HL-60/S4 treated with phorbol 12-myristate 13-acetate at 8.2 ng/mL for 4 days and 3 days (cell line): Measurements from ENCODE around the gene SCN8A.
"Not testable (repeated sequence)": the region's sequence is repeated elsewhere in the genome, so short reads cannot be mapped to it uniquely, and the experiment has no call there.

ENCODE experiments used
- in situ Hi-C: fragments of 300-500 bp; cut with MboI; formaldehyde crosslinking; loops from 2 replicates; pipeline ENCODE4 v1.15.0; 2022; ENCODE audit warnings: low sequenced_read_pairs

Gene SCN8A

DNA sequence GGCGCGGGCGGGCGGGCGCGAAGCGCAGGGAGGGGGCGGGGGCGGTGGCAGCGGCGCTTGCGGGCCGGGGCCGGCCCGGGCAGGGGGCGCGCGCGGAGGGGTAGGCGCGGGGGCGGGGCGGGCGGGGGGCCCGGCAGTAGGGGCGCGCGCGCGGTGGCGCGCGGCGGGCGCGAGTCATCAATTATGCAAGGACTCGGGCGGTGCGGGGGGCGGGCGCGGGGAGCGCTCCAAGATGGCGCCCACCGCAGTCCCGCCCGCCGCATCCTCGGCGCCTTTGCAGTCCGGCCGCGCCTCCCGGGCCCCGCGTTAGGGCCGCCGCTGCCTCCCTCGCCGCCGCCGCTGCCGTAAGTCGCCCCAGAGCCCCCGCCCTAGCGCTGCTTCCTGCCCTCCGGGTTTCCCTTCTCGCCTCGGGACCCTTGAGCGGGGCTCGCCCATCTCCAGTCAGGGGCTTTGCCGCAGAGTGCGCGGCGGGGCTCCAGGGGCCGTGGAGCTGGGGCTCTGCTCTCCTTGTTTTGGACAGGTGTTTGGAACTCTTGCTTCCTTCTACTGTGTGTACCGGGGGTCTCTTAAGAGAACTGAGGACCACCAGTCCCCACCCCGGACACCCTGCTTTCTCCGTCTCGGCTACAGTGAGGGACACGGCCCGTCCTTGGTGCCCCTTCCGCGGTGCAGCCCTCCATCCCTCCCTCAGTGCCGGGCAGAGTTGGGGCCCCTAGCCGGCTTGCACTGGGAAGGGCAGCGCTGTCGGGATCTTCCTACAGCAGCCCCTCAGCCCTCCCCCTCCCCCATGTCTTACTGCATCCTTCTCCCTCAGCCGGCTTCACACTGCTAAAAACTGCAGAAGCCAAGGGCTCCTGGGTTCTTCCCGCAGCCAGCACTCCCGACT is at the start of gene SCN8A:
Gene SCN8A, plus strand, starts transcription at position 218 of the 886 bp plus-strand sequence. CDS start 71,585 bp downstream, outside the sequence.
- in situ Hi-C loops = no loop called here

DNA sequence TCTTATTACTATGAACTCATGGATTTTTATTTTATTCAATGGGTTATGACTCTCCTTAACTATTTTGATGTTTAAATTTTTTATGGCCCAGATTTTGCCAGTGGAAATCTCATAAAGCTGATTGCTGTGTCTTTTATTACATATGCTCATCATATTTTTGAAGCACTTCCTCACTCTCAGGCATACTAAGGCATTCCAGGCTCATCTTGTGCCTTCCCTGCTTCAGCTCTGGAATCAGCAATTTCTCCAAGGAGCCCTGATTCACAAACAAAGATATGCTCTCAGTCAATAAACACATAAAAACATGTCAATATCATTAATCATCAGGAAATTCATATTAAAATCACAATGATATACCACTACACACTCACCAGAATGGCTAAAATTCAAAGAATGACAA is 44.9 kb upstream of the SCN8A start:
- in situ Hi-C loops = no loop called here

DNA sequence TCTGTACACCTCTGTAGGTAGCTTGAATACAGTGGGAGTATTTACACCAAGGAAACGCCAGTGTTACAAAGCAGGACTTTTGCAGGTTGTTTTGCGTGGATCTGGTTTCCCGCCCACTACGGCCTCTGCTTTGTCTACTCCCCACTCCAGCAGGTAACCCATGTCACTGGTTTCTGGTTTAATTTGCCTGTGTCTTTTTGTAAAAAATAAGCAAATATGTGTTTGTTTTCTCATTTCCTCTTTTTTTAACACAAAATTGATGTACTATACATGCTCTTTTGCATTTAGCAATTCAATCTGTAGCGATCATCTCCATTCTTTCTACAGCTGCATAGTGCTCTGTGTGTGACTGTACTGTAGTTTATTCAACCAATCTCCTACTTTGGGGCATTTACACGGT is 43.4 kb upstream of the SCN8A start:
- in situ Hi-C loops = no loop called here

DNA sequence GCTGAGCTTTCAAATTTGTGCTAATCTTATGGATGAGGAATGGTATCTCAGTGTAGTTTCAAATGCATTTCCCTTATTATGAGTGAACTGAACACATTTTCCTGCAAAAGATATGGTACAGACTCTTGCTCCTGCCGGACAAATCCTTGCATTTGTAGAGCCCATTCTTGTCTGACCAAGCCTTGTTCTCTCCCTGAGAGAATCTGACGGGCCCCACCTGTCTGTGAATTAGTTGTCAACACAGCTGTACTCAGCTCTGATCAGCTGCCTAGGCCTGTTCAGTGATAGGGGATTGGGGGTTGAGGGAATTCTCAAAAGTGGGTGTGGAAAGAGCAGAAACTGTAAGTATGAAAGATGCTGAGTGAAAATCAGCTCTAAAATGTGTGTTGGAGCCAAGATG is 42.8 kb upstream of the SCN8A start:
- in situ Hi-C loops = no loop called here

DNA sequence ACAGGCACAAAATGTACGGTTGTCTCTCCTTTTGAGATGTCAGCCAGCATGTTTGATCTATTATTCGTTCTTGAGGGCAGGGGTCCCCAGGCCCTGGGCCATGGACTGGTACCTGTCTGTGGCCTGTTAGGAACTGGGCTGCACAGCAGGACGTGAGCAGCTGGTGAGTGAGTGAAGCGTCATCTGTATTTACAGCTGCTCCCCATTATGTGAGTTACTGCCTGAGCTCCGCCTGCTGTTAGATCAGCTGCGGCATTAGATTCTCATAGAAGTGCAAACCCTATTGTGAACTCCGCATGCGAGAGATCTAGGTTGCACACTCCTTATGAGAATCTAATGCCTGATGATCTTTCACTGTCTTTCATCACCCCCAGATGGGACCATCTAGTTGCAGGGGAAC is 41.4 kb upstream of the SCN8A start:
- in situ Hi-C loops = no loop called here

DNA sequence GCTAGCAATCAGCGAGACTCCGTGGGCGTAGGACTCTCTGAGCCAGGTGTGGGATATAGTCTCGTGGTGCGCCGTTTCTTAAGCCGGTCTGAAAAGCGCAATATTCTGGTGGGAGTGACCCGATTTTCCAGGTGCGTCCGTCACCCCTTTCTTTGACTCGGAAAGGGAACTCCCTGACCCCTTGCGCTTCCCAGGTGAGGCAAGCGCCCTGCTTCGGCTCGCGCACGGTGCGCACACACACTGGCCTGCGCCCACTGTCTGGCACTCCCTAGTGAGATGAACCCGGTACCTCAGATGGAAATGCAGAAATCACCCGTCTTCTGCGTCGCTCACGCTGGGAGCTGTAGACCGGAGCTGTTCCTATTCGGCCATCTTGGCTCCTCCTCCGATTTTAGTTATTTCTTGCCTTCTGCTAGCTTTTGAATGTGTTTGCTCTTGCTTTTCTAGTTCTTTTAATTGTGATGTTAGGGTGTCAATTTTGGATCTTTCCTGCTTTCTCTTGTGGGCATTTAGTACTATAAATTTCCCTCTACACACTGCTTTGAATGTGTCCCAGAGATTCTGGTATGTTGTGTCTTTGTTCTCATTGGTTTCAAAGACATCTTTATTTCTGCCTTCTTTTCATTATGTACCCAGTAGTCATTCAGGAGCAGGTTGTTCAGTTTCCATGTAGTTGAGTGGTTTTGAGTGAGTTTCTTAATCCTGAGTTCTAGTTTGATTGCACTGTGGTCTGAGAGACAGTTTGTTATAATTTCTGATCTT is 22.6 kb upstream of the SCN8A start:
- in situ Hi-C loops = not testable (repeated sequence)

DNA sequence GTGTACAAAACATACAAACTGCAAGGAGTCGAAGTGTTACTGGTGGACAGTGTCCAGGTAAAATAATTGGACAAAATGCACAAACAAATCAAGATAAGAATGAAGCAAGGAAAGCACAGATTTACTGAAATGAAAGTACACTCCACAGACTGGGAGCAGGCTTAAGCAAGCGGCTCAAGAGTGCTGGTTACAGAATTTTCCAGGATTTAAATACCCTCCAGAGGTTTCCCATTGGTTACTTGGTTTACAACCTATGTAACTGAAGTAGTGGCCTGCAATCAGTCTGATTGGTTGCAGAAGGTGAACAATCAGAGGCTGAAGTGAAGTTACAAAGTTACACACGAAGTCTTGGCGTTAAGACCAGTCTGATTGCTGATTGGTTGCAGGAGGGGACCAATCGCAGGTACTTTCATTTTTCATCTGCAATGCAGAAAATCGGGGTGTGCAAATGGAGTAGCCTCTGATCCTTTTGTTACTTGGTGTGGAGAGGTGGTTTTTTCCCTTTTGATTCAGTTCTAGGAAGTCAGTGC is 11.6 kb upstream of the SCN8A start:
- in situ Hi-C loops = no loop called here

DNA sequence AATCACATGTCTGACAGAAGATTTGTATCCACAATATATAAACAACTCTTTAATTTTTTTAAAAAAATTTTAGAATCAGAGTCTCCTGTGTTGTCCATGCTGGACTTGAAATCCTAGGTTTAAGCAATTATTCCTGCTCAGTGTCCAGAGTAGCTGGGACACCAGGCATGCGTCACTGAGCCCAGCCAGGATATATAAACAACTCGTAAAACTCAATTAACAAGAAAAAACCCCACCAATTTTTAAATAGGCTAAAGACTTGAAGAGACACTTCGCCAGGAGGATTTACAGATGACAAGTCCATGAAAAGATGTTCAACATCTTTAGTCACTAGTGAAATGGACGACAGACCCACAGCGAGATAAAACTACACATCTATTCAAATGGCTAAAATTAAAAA is 2.0 kb upstream of the SCN8A start:
- in situ Hi-C loops = no loop called here

DNA sequence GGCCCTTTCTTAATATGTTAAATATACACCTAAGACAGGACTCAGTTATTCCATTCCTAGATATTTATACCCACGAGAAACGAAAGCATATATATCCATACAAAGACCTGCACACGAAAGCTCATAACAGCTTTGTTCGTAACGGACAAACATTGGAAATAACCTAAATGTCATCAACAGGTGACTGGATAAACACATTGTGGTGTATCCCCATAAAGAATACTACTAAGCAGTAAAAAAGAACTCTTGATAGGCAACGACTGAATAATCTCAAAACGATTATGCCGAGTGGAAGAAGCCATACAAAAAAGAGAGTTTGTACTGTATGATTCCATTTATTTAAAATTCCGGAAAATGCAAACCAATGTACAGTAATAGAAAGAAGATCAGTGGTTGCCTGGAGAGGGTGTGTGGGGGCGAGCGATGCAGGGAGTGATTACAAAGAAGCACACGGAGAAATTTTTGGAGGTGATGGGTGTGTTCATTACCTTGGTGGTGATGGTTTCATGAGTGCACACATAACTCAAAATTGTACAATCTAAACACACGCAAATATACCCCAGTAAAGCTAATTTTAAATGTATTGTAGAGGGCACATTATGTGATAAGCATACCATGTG is 1.4 kb upstream of the SCN8A start:
- in situ Hi-C loops = no loop called here

DNA sequence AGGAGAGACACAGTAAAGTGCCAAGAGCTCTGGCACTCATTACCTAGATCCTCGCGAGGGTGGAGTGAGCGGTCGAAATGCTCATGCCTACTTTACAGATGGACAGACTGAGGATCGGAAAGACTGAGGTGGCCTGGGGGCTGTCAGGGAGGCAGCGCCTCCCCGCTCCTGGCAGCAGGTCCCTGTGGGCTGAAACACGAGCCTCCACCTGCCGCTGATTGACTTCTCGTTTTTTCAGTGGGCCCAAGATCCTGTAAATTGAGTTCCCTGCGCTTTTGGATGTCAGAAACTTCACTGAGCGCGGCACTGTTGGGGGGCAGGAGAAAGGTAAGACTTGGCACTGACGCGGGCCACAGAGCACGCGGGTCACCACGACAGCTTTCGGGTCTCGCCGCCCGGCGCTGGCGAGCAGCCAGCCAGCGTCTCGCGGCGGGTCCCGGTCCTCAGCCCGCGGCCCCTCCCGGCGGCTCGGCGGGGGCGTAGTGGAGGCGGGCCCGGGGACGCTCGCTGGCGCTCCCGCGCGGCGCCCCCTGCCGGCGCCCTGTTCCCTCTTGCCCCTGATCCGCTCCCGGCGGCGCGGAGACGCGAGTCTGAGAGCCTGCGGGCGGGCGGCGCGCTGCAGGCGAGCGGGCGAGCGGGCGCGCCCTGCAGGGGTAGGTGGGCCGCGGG is 552 bp upstream of the SCN8A start:
- in situ Hi-C loops = no loop called here

DNA sequence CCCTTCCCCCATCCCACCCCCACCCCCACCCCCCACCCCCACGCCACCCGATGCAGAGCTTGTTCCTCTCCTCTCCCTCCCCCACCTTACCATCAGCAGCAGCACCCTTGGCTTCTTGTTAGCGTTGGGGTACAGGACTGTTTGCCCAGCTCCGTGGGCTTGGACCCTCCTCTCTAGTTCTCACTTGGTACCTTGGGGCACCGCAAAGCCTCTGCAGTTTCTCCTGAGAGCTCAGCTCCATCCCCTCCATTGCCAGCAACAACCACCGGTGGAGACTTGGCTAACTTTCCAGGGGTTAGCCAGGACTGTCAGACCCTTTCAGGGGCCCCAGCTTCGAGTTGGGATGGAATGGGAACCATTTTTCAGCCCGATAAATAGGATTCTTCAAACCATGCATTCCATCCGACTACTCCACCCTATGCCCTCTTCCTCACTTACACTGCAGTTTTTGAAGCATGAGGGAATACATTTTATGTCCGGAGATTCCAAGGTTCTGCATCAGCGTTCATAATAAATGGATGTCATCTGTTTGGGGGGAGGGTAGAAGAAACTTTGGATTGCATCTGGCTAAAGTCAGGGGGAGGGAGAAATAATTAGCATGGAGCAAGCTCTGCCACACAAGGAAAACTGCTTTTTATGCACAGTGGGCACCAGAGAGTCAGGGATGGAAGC is 1.1 kb downstream of the SCN8A start:
- in situ Hi-C loops = no loop called here

DNA sequence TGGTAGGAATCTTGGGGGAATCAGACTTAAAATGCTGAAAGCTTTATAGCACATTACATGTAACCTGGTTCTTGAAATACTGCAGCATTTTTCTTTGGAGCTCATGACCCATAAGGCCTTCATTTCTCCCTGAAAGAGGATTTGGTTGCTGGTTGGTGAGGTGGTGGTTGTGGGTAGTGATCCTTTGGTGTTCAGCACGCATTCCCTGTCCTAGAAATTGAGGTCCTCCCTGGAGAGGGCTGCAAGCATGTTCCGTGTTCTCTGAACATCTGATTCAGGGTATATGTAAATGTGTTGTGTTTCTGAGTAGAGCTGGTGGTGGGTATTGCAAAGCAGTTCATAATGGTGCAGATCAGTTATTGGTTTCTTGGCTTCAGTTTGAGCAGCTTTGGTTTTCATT is 2.0 kb downstream of the SCN8A start:
- in situ Hi-C loops = no loop called here

DNA sequence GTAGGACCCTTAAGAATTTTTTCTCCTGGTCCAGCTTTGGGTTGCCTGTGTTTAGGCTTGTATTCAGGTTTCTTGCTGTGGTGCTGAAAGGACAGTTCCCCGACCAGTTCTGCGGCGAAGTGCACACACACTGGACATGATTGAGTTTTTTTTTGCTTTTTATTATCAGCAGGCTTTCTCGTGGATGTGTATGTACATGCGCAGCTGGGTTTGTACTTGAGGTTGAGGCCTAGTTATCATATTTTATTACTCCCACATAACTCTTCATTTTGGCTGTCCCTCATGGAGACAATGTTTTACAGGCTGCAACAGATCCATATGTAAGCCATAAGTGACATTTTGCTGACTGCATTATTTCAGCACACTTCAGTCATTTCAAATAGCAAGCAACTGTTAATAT is 2.5 kb downstream of the SCN8A start:
- in situ Hi-C loops = no loop called here

DNA sequence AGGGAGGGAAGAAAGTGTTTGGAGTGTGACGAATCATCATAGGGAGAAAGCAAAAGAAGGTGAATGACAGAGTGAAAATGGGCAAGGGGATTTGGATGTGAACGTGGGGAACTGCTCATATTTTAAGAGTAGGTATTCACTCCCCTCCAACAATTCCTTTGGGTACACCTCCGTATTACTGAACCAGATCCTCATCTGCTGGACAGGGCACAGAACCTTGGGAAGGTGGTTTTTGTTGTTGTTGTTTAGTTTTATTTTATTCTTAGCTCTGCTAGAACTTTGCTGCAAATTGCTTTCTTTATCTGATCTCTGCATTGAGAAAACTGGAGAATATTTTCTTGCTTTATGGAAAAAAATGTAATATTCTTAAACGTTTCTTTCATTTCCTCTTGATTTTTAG is 7.1 kb downstream of the SCN8A start:
- in situ Hi-C loops = no loop called here

DNA sequence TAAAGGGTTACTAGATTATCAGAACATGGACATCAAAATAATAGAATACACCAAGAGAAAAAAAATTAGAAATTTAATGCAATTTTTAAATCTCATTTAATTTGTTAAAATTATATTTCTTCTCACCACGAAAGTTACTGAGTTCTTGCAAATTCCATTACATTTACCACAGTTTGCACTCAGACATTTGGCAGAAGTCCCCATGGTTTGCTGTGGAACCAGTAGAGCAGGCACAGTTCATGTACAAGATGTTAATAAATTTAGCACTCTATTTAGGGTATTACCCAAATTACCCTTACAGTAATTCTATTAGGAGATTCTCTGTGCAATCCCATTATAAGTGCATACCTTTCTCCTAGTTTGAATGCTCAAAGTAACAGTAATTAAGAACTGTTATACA is 9.7 kb downstream of the SCN8A start:
- in situ Hi-C loops = no loop called here

DNA sequence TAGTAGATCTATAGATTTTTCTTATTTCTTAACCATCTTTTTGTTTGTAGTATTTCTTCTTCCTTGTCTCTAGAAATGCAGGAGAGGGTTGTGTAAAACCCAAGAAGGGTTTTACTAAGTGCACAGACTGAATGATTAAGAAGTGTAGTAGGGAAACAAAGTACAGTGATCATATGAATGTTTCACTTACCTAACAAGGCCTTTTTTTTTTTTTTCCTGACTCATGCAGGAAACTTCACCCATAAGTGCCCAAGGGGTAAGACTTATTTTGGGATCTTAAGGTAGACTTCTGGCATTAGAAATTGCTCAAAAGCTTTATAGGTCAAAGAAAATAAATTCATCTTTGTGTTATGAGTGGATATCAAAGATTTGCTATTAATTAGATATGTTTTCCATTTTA is 10.2 kb downstream of the SCN8A start:
- in situ Hi-C loops = no loop called here

DNA sequence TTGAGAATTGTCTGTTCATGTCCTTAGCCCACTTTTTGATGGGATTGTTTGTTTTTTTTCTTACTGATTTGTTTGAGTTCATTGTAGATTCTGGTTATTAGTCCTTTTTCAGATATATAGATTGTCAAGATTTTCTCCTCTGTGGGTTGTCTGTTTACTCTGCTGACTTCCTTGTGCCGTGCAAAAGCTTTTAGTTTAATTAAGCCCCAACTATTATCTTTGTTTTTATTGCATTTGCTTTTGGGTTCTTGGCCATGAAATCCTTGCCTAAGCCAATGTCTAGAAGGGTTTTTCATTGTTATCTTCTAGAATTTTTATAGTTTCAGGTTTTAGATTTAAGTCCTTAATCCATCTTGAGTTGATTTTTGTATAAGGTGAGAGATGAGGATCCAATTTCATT is 14.9 kb downstream of the SCN8A start:
- in situ Hi-C loops = not testable (repeated sequence)

DNA sequence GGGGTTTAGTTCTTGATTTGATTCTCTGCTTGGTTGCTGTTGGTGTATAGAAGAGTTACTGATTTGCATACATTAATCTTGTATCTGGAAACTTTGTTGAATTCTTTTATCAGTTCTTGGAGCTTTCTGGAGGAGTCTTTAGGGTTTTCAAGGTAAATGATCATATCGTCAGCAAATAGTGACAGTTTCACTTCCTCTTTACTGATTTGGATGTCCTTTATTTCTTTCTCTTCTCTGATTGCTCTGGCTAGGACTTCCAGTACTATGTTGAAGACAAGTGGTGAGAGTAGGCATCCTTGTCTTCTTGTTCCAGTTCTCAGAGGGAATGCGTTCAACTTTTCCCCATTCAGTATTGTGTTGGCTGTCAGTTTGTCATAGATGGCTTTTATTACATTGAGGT is 16.2 kb downstream of the SCN8A start:
- in situ Hi-C loops = not testable (repeated sequence)

DNA sequence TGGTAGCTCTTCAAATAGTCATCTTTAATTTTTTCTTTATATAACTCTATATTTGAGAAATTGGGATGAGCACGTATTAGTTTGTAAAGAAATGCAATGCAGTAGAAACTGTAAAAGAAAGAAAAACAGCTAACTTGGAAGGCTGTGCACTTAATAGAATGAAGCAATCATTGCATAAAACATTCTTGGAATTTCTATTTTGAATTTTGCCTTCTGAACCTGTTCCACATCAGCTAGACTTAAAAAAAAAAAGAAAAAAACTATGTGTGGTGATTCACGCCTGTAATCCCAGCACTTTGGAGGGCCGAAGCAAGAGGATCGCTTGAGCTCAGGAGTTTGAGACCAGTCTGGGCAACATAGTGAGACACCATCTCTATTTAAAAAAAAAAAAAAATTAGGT is 29.4 kb downstream of the SCN8A start:
- in situ Hi-C loops = no loop called here

DNA sequence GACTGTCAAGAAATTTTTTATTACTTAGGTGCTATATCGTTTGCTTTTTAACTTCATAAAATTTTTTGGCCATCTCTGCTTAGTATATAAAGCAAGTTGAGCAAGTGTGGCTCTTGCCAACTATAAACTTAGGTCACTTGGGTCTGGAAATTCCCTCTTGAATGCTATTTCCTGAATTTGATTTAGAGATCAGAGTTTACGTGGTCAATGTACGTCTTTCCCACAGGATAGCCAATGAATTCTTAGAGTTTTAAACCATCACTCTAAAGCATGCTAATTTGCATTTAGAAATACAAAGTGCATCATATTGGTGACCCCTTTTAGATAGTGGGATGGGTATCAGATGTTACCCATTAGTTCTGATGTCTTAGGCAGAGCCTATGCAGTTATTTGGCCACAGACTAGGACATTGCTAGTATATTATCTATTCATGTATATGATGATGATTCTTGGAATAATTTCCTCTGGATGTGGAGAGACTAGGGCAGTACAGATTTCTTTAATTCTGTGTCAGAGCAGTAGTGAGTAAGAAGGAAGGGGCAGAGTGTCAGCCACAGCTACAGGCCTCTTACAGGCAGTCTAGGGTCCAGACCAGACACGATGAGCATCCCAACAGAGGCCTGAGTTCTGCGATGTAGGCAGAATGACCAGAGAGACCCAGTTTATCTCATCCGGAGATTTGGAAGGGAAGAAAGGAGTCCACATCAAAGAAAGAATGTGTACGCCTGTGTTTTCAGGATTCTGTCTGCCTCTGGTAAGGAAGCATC is 30.3 kb downstream of the SCN8A start:
- in situ Hi-C loops = no loop called here
